ENCODE measurements around the gene TMEM178B.

GRCh38 chr7:141028767-141029166 is 45.1 kb upstream of the TMEM178B start:
- TF ChIP-seq, protein P1, sequence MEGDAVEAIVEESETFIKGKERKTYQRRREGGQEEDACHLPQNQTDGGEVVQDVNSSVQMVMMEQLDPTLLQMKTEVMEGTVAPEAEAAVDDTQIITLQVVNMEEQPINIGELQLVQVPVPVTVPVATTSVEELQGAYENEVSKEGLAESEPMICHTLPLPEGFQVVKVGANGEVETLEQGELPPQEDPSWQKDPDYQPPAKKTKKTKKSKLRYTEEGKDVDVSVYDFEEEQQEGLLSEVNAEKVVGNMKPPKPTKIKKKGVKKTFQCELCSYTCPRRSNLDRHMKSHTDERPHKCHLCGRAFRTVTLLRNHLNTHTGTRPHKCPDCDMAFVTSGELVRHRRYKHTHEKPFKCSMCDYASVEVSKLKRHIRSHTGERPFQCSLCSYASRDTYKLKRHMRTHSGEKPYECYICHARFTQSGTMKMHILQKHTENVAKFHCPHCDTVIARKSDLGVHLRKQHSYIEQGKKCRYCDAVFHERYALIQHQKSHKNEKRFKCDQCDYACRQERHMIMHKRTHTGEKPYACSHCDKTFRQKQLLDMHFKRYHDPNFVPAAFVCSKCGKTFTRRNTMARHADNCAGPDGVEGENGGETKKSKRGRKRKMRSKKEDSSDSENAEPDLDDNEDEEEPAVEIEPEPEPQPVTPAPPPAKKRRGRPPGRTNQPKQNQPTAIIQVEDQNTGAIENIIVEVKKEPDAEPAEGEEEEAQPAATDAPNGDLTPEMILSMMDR (conservative IDR thresholded peaks at IDR 0.05 in 1 of 2, IDR thresholded peaks at IDR 0.05 in 1 of 2; ENCODE audit: extremely low read depth in 1 of 2, insufficient read depth in 1 of 2, low read depth in 1 of 2, low read length in 2 of 2) = no peak
- TF ChIP-seq EZH2 (IDR thresholded peaks at IDR 0.05; ENCODE audit: borderline replicate concordance, low read length) = no peak
